ENCODE data around the gene CCSAP.

The CCSAP gene

GRCh38 chr1:229310833-229311232 lies 32.0 kb downstream of the CCSAP start:
- no peak for TF ChIP-seq CTCF (IDR thresholded peaks at IDR 0.05; ENCODE audit: low read depth, low read length)
- no peak overlapping the region for H3K4me3 ChIP-seq (ENCODE audit: low read depth, low read length)

GRCh38 chr1:229309684-229310083 lies 33.2 kb downstream of the CCSAP start:
- no peak for TF ChIP-seq CTCF (IDR thresholded peaks at IDR 0.05; ENCODE audit: low read depth, low read length)
- no peak overlapping the region for H3K4me3 ChIP-seq (ENCODE audit: low read depth, low read length)

DNA sequence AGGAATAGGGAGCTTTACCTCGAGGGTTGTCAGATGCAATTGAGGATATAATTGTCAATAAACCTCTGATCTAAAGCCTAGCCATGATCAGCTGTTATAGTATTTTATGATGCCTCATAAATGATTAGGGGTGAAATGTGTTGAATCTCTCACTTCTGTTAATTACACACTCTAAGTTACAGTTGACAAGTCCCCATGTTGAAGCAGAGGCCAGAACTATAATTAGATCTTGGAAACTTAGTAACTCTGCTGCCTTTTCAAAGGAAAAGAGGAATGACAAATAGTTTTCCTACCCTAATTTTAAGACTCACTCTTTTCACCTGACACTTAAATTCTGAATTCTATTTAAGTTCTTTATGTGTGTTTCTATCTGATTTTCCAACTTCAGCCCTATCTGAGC lies 33.8 kb downstream of the CCSAP start:
- TF ChIP-seq CTCF (IDR thresholded peaks at IDR 0.05; ENCODE audit: low read depth, low read length) = no peak
- no peak overlapping the region for H3K4me3 ChIP-seq (ENCODE audit: low read depth, low read length)

GRCh38 chr1:229305392-229305791 lies 37.5 kb downstream of the CCSAP start:
- no peak for TF ChIP-seq CTCF (IDR thresholded peaks at IDR 0.05; ENCODE audit: low read depth, low read length)

GRCh38 chr1:229303855-229304254 lies 39.0 kb downstream of the CCSAP start:
- TF ChIP-seq CTCF (IDR thresholded peaks at IDR 0.05; ENCODE audit: low read depth, low read length) = no peak
- H3K4me3 ChIP-seq (ENCODE audit: low read depth, low read length) = no peak overlapping the region

More at GRCh38 chr1:229305392-229305791, 37.5 kb downstream of the CCSAP start:
- no peak overlapping the region for H3K4me3 ChIP-seq (ENCODE audit: low read depth, low read length)

DNA sequence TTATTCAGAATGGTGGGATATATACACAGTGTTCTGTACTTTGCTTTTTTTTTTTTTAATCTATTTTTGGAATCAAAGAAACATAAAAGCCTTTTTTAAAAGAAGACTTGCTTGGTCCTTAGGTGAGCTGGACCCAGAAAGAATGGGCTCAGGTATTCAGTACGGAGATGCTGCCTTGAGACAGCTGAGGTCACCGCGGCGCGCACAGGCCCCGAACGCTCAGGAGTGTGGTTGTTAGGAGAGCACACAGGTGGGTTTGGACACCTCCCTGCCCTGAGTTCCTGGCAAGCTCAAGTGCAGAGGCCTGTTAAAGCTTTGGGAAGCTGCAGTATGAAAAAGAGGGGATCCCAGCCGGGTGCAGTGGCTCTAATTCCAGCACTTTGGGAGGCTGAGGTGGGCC lies 40.1 kb downstream of the CCSAP start:
- TF ChIP-seq CTCF (IDR thresholded peaks at IDR 0.05; ENCODE audit: low read depth, low read length) = no peak
- no peak overlapping the region for H3K4me3 ChIP-seq (ENCODE audit: low read depth, low read length)

DNA sequence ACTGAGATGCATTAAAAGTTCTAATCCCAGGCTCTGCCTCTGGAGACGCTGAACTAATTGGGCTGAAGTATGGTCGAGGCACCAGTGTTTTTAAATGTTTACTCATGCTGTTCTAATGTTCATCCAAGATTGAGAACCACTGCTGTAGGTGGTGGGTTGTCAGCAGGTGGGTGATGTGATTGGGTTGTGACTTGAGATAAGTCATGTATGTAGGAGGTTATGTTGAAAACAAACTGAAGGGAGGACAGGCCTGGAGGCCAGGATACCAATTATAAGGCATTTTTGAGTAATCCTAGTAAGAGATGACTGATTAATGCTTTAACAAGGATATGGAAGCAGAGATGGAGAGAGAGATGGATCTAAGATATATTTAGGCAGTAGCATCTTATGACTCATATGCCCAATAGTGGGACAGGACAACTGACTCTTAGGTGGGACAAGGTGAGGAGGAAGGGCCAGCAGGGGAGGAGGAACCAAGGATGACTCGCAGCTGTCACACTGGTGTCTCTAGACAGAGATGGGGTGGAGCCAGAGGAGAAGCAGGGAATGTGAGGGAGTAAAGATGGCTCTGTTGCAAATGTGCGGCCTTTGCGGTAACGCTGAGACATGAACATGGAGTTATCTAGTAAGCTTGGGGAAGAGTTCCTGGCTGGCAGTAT lies 42.6 kb downstream of the CCSAP start:
- TF ChIP-seq CTCF (IDR thresholded peaks at IDR 0.05; ENCODE audit: low read depth, low read length) = no peak
- no peak overlapping the region for H3K4me3 ChIP-seq (ENCODE audit: low read depth, low read length)
